ENCODE measurements around the gene RAET1G. TPM values are rescaled to one million over a fixed set of nuclear protein-coding genes. Genes with fewer than 3 reads are reported as not detected.

RAET1G gene
- total RNA-seq, 4 donors from 2014 or later: 0.29 to 0.32 TPM; not detected in 2

- WGBS: 2% methylated on average over 29 of the region's 31 CpGs
Measured at GRCh38 chr6:149925974-149926777, 3.3 kb upstream of the RAET1G start.

GRCh38 chr6:149925253-149925973 lies 2.5 kb upstream of the RAET1G start:
- TF ChIP-seq EP300 (IDR thresholded peaks at IDR 0.05) (no peak), POLR2AphosphoS5 (IDR thresholded peaks at IDR 0.05) (no peak), POLR2A (IDR thresholded peaks at IDR 0.05; ENCODE audit: low read depth) (no peak)
- TF ChIP-seq, protein P1, sequence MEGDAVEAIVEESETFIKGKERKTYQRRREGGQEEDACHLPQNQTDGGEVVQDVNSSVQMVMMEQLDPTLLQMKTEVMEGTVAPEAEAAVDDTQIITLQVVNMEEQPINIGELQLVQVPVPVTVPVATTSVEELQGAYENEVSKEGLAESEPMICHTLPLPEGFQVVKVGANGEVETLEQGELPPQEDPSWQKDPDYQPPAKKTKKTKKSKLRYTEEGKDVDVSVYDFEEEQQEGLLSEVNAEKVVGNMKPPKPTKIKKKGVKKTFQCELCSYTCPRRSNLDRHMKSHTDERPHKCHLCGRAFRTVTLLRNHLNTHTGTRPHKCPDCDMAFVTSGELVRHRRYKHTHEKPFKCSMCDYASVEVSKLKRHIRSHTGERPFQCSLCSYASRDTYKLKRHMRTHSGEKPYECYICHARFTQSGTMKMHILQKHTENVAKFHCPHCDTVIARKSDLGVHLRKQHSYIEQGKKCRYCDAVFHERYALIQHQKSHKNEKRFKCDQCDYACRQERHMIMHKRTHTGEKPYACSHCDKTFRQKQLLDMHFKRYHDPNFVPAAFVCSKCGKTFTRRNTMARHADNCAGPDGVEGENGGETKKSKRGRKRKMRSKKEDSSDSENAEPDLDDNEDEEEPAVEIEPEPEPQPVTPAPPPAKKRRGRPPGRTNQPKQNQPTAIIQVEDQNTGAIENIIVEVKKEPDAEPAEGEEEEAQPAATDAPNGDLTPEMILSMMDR (IDR thresholded peaks at IDR 0.05): no peak
- WGBS: 26% methylated on average over 19 of the region's 34 CpGs
- no peak for DNase-seq (ENCODE audit: extremely low spot score)
- Histone ChIP-seq H3K27me3 (peaks cover 0 to 35% (median 7%) of the 10 kb centered on the region in 4 donors), H3K9me3 (no peaks in the 10 kb centered on the region), H3K4me1 (peaks cover 20 to 39% (median 34%) of the 10 kb centered on the region in 4 donors), H3K4me3 (peak overlapping the region; percentile 53 to 63 (median 58)), H3K27ac (replicated peaks in 1 of 4) (peak overlapping the region in 3 of 4 donors; percentile 30 to 63 (median 35)), H3K36me3 (no peaks in the 10 kb centered on the region)
- intact Hi-C loops (cut with DNase I): no loop called here

More at GRCh38 chr6:149925974-149926777, 3.3 kb upstream of the RAET1G start:
- peak overlapping the region in 3 of 4 donors; percentile 30 to 63 (median 35) for H3K27ac ChIP-seq (replicated peaks in 1 of 4)
- peaks cover 20 to 39% (median 34%) of the 10 kb centered on the region in 4 donors for H3K4me1 ChIP-seq
- H3K4me3 ChIP-seq: peak overlapping the region; percentile 53 to 63 (median 58)
- no peaks in the 10 kb centered on the region for H3K36me3 ChIP-seq
- peaks cover 0 to 43% (median 8%) of the 10 kb centered on the region in 4 donors for H3K27me3 ChIP-seq
- DNase-seq (ENCODE audit: extremely low spot score): peak; percentile 97
- intact Hi-C loops (cut with DNase I): loop anchor here (1.0 kb wide), 1 partner anchor 92 kb away; no protein-coding TSS in a partner anchor
- TF ChIP-seq, protein P1 (IDR thresholded peaks at IDR 0.05): peak in 2 of 3 experiments; percentile 94 to 98
- no peak for TF ChIP-seq POLR2AphosphoS5 (IDR thresholded peaks at IDR 0.05)
- no peaks in the 10 kb centered on the region for H3K9me3 ChIP-seq

- no peak overlapping the region for H3K27ac ChIP-seq (replicated peaks in 1 of 4)
- 80% methylated on average over 3 of the region's 4 CpGs for WGBS
- TF ChIP-seq POLR2AphosphoS5 (IDR thresholded peaks at IDR 0.05): no peak
- TF ChIP-seq EP300 (IDR thresholded peaks at IDR 0.05): no peak
- TF ChIP-seq, protein P1 (IDR thresholded peaks at IDR 0.05): no peak
- no peak for TF ChIP-seq POLR2A (IDR thresholded peaks at IDR 0.05; ENCODE audit: low read depth)
- H3K4me3 ChIP-seq: peak overlapping the region in 1 of 4 donors; percentile 53
- no peak for DNase-seq (ENCODE audit: extremely low spot score)
- H3K36me3 ChIP-seq: no peaks in the 10 kb centered on the region
- intact Hi-C loops (cut with DNase I): no loop called here
- no peaks in the 10 kb centered on the region for H3K9me3 ChIP-seq
- H3K27me3 ChIP-seq: peaks cover 0 to 30% (median 4%) of the 10 kb centered on the region in 4 donors
- H3K4me1 ChIP-seq: peaks cover 20 to 39% (median 34%) of the 10 kb centered on the region in 4 donors
Measured at GRCh38 chr6:149924933-149925252, 2.0 kb upstream of the RAET1G start.

GRCh38 chr6:149924206-149924932 lies 1.4 kb upstream of the RAET1G start:
- Histone ChIP-seq H3K36me3 (no peaks in the 10 kb centered on the region), H3K9me3 (no peaks in the 10 kb centered on the region), H3K4me1 (peaks cover 20 to 39% (median 34%) of the 10 kb centered on the region in 4 donors), H3K4me3 (no peak overlapping the region), H3K27me3 (peaks cover 0 to 25% (median 2%) of the 10 kb centered on the region in 4 donors), H3K27ac (replicated peaks in 1 of 4) (no peak overlapping the region)
- intact Hi-C loops (cut with DNase I): no loop called here
- 98% methylated on average over 7 of the region's 9 CpGs for WGBS
- TF ChIP-seq EP300 (IDR thresholded peaks at IDR 0.05) (no peak), POLR2AphosphoS5 (IDR thresholded peaks at IDR 0.05) (no peak), POLR2A (IDR thresholded peaks at IDR 0.05; ENCODE audit: low read depth) (no peak)
- TF ChIP-seq, protein P1 (IDR thresholded peaks at IDR 0.05): no peak
- DNase-seq (ENCODE audit: extremely low spot score): no peak
